Measurements from ENCODE around the gene METTL13. TPM values are rescaled to one million over a fixed set of nuclear protein-coding genes. Genes with fewer than 3 reads are reported as not detected.

METTL13 gene
- total RNA-seq, 1 donor from 2014 or later, result 25.1 TPM

DNA sequence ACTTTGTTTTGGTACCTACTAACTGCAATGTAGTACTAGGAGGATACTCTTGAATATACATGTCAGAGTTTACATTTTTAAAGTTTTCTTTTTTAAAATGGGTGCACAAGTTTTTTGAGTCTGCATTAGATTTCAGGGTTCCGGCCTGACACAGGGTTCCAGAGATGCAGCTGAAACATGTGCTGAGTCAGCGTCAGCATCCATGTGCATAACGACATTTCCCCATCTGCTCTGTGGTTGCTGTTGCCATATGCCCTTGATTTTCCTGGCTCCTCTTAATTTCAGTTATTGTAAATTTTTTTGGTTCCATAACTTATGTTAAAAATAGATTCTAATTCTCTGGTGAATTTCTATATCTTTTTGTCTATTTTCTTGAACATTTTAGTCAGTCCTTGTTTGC is 12.3 kb upstream of the METTL13 start:
- H3K27ac Mint-ChIP-seq (ENCODE audit: unreplicated experiment), result no peak overlapping the region
- peaks cover 6% of the 10 kb centered on the region for H3K27me3 ChIP-seq (ENCODE audit: insufficient read depth, low read length)
- H3K9ac ChIP-seq (ENCODE audit: low read length), result no peak overlapping the region
- TF ChIP-seq CTCF (IDR thresholded peaks at IDR 0.05; ENCODE audit: insufficient read depth, low read depth, low read length), result no peak
- TF ChIP-seq EZH2 (IDR thresholded peaks at IDR 0.05; ENCODE audit: insufficient read depth, low read length), result no peak
- H3K4me1 ChIP-seq (ENCODE audit: insufficient read depth, low read length), result no peaks in the 10 kb centered on the region
- no peaks in the 10 kb centered on the region for H3K36me3 Mint-ChIP-seq (ENCODE audit: low read depth, unreplicated experiment)
- no peak overlapping the region for H3K4me3 Mint-ChIP-seq (ENCODE audit: unreplicated experiment)
- H3K4me1 Mint-ChIP-seq (ENCODE audit: low read depth, unreplicated experiment), result no peaks in the 10 kb centered on the region
- H2AFZ ChIP-seq (ENCODE audit: low read depth, low read length), result no peak overlapping the region
- H4K20me1 ChIP-seq (ENCODE audit: insufficient read depth, low read length), result no peaks in the 10 kb centered on the region
- no peak overlapping the region for H3K4me2 ChIP-seq (ENCODE audit: low read length)
- DNase-seq (ENCODE audit: low read depth) (no peak), FAIRE-seq (no peak)
- no peak overlapping the region for H3K27ac ChIP-seq (ENCODE audit: low read depth, low read length)
- no peak overlapping the region for H3K4me3 ChIP-seq (ENCODE audit: insufficient read depth, low read depth, low read length)
- no peaks in the 10 kb centered on the region for H3K27me3 Mint-ChIP-seq (ENCODE audit: low read depth, unreplicated experiment)
- no peaks in the 10 kb centered on the region for H3K9me3 Mint-ChIP-seq (ENCODE audit: unreplicated experiment)
- no peaks in the 10 kb centered on the region for H3K36me3 ChIP-seq (ENCODE audit: insufficient read depth, low read length)
- H3K9me3 ChIP-seq (ENCODE audit: insufficient read depth, low read depth, low read length), result no peaks in the 10 kb centered on the region
- H3K79me2 ChIP-seq (ENCODE audit: insufficient read depth, low read length), result no peaks in the 10 kb centered on the region

- Mint-ChIP-seq H3K9me3 (ENCODE audit: unreplicated experiment) (no peaks in the 10 kb centered on the region), H3K27me3 (ENCODE audit: low read depth, unreplicated experiment) (no peaks in the 10 kb centered on the region), H3K27ac (ENCODE audit: unreplicated experiment) (no peak overlapping the region), H3K4me1 (ENCODE audit: low read depth, unreplicated experiment) (no peaks in the 10 kb centered on the region), H3K36me3 (ENCODE audit: low read depth, unreplicated experiment) (no peaks in the 10 kb centered on the region), H3K4me3 (ENCODE audit: unreplicated experiment) (no peak overlapping the region)
- H2AFZ ChIP-seq (ENCODE audit: low read depth, low read length), result no peak overlapping the region
- TF ChIP-seq CTCF (IDR thresholded peaks at IDR 0.05; ENCODE audit: insufficient read depth, low read depth, low read length) (no peak), EZH2 (IDR thresholded peaks at IDR 0.05; ENCODE audit: insufficient read depth, low read length) (no peak)
- H3K79me2 ChIP-seq (ENCODE audit: insufficient read depth, low read length), result no peaks in the 10 kb centered on the region
- H3K4me2 ChIP-seq (ENCODE audit: low read length), result no peak overlapping the region
- H3K9me3 ChIP-seq (ENCODE audit: insufficient read depth, low read depth, low read length), result no peaks in the 10 kb centered on the region
- no peak overlapping the region for H3K27ac ChIP-seq (ENCODE audit: low read depth, low read length)
- FAIRE-seq (no peak), DNase-seq (ENCODE audit: low read depth) (no peak)
- no peaks in the 10 kb centered on the region for H3K36me3 ChIP-seq (ENCODE audit: insufficient read depth, low read length)
- H3K4me3 ChIP-seq (ENCODE audit: insufficient read depth, low read depth, low read length), result no peak overlapping the region
- H3K27me3 ChIP-seq (ENCODE audit: insufficient read depth, low read length), result peaks cover 6% of the 10 kb centered on the region
- H3K9ac ChIP-seq (ENCODE audit: low read length), result no peak overlapping the region
- H4K20me1 ChIP-seq (ENCODE audit: insufficient read depth, low read length), result no peaks in the 10 kb centered on the region
- no peaks in the 10 kb centered on the region for H3K4me1 ChIP-seq (ENCODE audit: insufficient read depth, low read length)
Measured at GRCh38 chr1:171769754-171770153, 11.7 kb upstream of the METTL13 start.

DNA sequence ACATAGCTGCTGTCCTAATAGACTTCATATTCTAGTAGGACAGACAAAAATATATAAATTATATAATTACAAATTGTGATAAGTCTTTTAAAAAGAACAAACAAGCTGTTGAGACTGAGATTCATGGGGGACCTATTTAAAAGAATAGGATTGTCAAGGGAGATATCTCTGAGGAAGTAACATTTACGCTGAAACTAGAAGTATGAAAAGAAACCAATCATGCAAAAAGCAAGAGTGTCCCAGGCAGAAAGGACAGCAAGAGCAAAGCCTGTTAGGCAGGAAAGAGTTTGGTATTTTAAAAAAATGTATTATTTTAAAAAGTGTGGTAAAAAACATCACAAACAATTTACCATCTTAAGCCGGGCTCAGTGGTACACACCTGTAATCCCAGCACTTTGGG is 9.1 kb upstream of the METTL13 start:
- Histone ChIP-seq H3K4me1 (ENCODE audit: insufficient read depth, low read length) (no peaks in the 10 kb centered on the region), H3K79me2 (ENCODE audit: insufficient read depth, low read length) (no peaks in the 10 kb centered on the region), H3K9ac (ENCODE audit: low read length) (no peak overlapping the region), H3K27ac (ENCODE audit: low read depth, low read length) (no peak overlapping the region), H3K36me3 (ENCODE audit: insufficient read depth, low read length) (no peaks in the 10 kb centered on the region), H4K20me1 (ENCODE audit: insufficient read depth, low read length) (no peaks in the 10 kb centered on the region), H3K9me3 (ENCODE audit: insufficient read depth, low read depth, low read length) (no peaks in the 10 kb centered on the region), H3K4me3 (ENCODE audit: insufficient read depth, low read depth, low read length) (no peak overlapping the region), H3K27me3 (ENCODE audit: insufficient read depth, low read length) (peaks cover 8% of the 10 kb centered on the region), H3K4me2 (ENCODE audit: low read length) (no peak overlapping the region), H2AFZ (ENCODE audit: low read depth, low read length) (no peak overlapping the region)
- Mint-ChIP-seq H3K27ac (ENCODE audit: unreplicated experiment) (no peak overlapping the region), H3K9me3 (ENCODE audit: unreplicated experiment) (no peaks in the 10 kb centered on the region), H3K4me1 (ENCODE audit: low read depth, unreplicated experiment) (peaks cover under 1% of the 10 kb centered on the region), H3K27me3 (ENCODE audit: low read depth, unreplicated experiment) (no peaks in the 10 kb centered on the region), H3K36me3 (ENCODE audit: low read depth, unreplicated experiment) (no peaks in the 10 kb centered on the region), H3K4me3 (ENCODE audit: unreplicated experiment) (no peak overlapping the region)
- FAIRE-seq, result no peak
- no peak for TF ChIP-seq EZH2 (IDR thresholded peaks at IDR 0.05; ENCODE audit: insufficient read depth, low read length)
- DNase-seq (ENCODE audit: low read depth), result no peak

Data from astrocyte (in vitro differentiated cells and primary cell).